ENCODE results near the gene LAPTM5.

GRCh38 chr1:30743584-30744059, 14.0 kb downstream of the LAPTM5 start:
- no peak for TF ChIP-seq CTCF (IDR thresholded peaks at IDR 0.05)
- TF ChIP-seq EZH2 (IDR thresholded peaks at IDR 0.05; ENCODE audit: borderline replicate concordance, insufficient read depth, low read depth, low read length, poor library complexity, severe bottlenecking), result no peak

Measured in B cell (primary cell).